Astrocyte (in vitro differentiated cells and primary cell): ENCODE measurements around the gene PREPL. TPM values are rescaled to one million over a fixed set of nuclear protein-coding genes. Genes with fewer than 3 reads are reported as not detected.
"Not testable (repeated sequence)": the region's sequence is repeated elsewhere in the genome, so short reads cannot be mapped to it uniquely, and the experiment has no call there.

Experiments used
- DNase-seq: peaks from one replicate; pipeline ENCODE4 v3.0.0-alpha.2; 2010; ENCODE audit warnings: low read depth
- FAIRE-seq: peaks from 2 replicates; lab custom pipeline; 2011; peaks lifted over from hg19 to GRCh38; lab: Jason Lieb, UNC
- H2AFZ ChIP-seq: 2 replicates; pipeline ENCODE4 v1.6.0; 2012; ENCODE audit warnings: low read depth, low read length, inconsistent platforms
- H3K27ac ChIP-seq: 2 replicates; pipeline ENCODE4 v1.5.1; 2011; ENCODE audit warnings: low read depth, low read length, inconsistent platforms
- H3K27me3 ChIP-seq: 2 replicates; pipeline ENCODE4 v1.6.0; 2011; ENCODE audit warnings: low read length, inconsistent platforms; ENCODE audit not compliant: insufficient read depth
- H3K36me3 ChIP-seq: 2 replicates; pipeline ENCODE4 v1.5.1; 2011; ENCODE audit warnings: low read length, inconsistent platforms; ENCODE audit not compliant: insufficient read depth
- H3K4me1 ChIP-seq: 2 replicates; pipeline ENCODE4 v1.5.1; 2011; ENCODE audit warnings: low read length, inconsistent platforms; ENCODE audit not compliant: insufficient read depth
- H3K4me2 ChIP-seq: 2 replicates; pipeline ENCODE4 v1.6.0; 2012; ENCODE audit warnings: low read length, inconsistent platforms
- H3K4me3 ChIP-seq: 2 replicates; pipeline ENCODE4 v1.5.1; 2011; ENCODE audit warnings: low read depth, mild to moderate bottlenecking, low read length, inconsistent platforms; ENCODE audit not compliant: insufficient read depth
- H3K79me2 ChIP-seq: 2 replicates; pipeline ENCODE4 v1.6.0; 2012; ENCODE audit warnings: mild to moderate bottlenecking, low read length, inconsistent platforms; ENCODE audit not compliant: insufficient read depth
- H3K9ac ChIP-seq: 2 replicates; pipeline ENCODE4 v1.6.0; 2012; ENCODE audit warnings: mild to moderate bottlenecking, low read length, inconsistent platforms
- H3K9me3 ChIP-seq: 2 replicates; pipeline ENCODE4 v1.5.1; 2012; ENCODE audit warnings: low read depth, mild to moderate bottlenecking, low read length, inconsistent platforms; ENCODE audit not compliant: insufficient read depth
- H4K20me1 ChIP-seq: 2 replicates; pipeline ENCODE4 v1.6.0; 2012; ENCODE audit warnings: low read length, inconsistent platforms; ENCODE audit not compliant: insufficient read depth
- H3K27ac Mint-ChIP-seq: one replicate; pipeline ENCODE4 v1.8.0; 2021; ENCODE audit warnings: mild to moderate bottlenecking, mixed read lengths; ENCODE audit not compliant: unreplicated experiment
- H3K27me3 Mint-ChIP-seq: one replicate; pipeline ENCODE4 v1.8.0; 2021; ENCODE audit warnings: low read depth, mixed read lengths; ENCODE audit not compliant: unreplicated experiment
- H3K36me3 Mint-ChIP-seq: one replicate; pipeline ENCODE4 v1.8.0; 2021; ENCODE audit warnings: low read depth, mixed read lengths; ENCODE audit not compliant: unreplicated experiment
- H3K4me1 Mint-ChIP-seq: one replicate; pipeline ENCODE4 v1.8.0; 2021; ENCODE audit warnings: low read depth, mixed read lengths; ENCODE audit not compliant: unreplicated experiment
- H3K4me3 Mint-ChIP-seq: one replicate; pipeline ENCODE4 v1.8.0; 2021; ENCODE audit warnings: mild to moderate bottlenecking, moderate library complexity, mixed read lengths; ENCODE audit not compliant: unreplicated experiment
- H3K9me3 Mint-ChIP-seq: one replicate; pipeline ENCODE4 v1.8.0; 2021; ENCODE audit warnings: mild to moderate bottlenecking, mixed read lengths; ENCODE audit not compliant: unreplicated experiment
- CTCF ChIP-seq: IDR thresholded peaks from 2 replicates; pipeline ENCODE4 v1.5.1; 2011; ENCODE audit warnings: low read depth, mild to moderate bottlenecking, inconsistent platforms, low read length, moderate library complexity; ENCODE audit not compliant: insufficient read depth
- EZH2 ChIP-seq: IDR thresholded peaks from 2 replicates; pipeline ENCODE4 v1.6.1; 2012; ENCODE audit warnings: mild to moderate bottlenecking, low read length, inconsistent platforms; ENCODE audit not compliant: insufficient read depth
- total RNA-seq: library from RNA; stranded (reverse); gene quantifications from 2 replicates; pipeline ENCODE4 v1.2.1, GENCODE V29; 2021

The PREPL gene
- total RNA-seq, 1 donor from 2014 or later: 50.6 TPM

DNA sequence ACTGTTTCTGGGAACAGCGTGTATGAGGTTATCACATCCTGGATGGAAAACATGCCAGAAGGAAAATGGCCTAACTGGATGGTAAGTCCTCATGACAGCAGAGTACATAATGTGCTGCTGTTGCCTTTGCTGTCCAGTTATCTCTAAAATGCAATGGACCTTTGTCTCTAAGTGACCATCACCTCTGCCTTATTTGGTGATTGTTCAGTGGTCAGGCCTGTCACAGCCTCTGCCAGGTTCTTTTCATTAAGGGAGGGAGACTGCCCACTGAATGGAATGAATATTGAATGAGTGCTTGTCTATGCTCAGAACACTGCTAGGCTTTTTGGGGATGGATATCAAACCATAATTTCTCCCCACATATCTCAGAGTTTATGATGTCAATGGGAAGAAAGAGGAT, 57.0 kb downstream of the PREPL start:
- Mint-ChIP-seq H3K4me3 (no peak overlapping the region), H3K27me3 (peaks cover 3% of the 10 kb centered on the region), H3K36me3 (peaks cover under 1% of the 10 kb centered on the region), H3K9me3 (peaks cover 6% of the 10 kb centered on the region), H3K27ac (no peak overlapping the region), H3K4me1 (no peaks in the 10 kb centered on the region)
- H3K27ac ChIP-seq: no peak overlapping the region
- no peaks in the 10 kb centered on the region for H3K36me3 ChIP-seq
- no peaks in the 10 kb centered on the region for H3K4me1 ChIP-seq
- no peaks in the 10 kb centered on the region for H4K20me1 ChIP-seq
- TF ChIP-seq CTCF (no peak), EZH2 (no peak)
- H3K4me3 ChIP-seq: no peak overlapping the region
- FAIRE-seq (no peak), DNase-seq (no peak)
- no peaks in the 10 kb centered on the region for H3K9me3 ChIP-seq
- H2AFZ ChIP-seq: no peak overlapping the region
- H3K9ac ChIP-seq: no peak overlapping the region
- no peak overlapping the region for H3K4me2 ChIP-seq
- no peaks in the 10 kb centered on the region for H3K79me2 ChIP-seq
- no peaks in the 10 kb centered on the region for H3K27me3 ChIP-seq

- not testable (repeated sequence) for H3K79me2 ChIP-seq, H3K4me1 ChIP-seq, H3K36me3 ChIP-seq, H4K20me1 ChIP-seq, H2AFZ ChIP-seq, DNase-seq, H3K27me3 Mint-ChIP-seq, H3K4me3 Mint-ChIP-seq, H3K9ac ChIP-seq, FAIRE-seq, H3K27ac ChIP-seq, H3K27ac Mint-ChIP-seq, H3K9me3 ChIP-seq, H3K4me3 ChIP-seq, H3K9me3 Mint-ChIP-seq, H3K4me2 ChIP-seq, H3K4me1 Mint-ChIP-seq, H3K27me3 ChIP-seq, H3K36me3 Mint-ChIP-seq
Measured at GRCh38 chr2:44303766-44304165, 57.5 kb downstream of the PREPL start.

DNA sequence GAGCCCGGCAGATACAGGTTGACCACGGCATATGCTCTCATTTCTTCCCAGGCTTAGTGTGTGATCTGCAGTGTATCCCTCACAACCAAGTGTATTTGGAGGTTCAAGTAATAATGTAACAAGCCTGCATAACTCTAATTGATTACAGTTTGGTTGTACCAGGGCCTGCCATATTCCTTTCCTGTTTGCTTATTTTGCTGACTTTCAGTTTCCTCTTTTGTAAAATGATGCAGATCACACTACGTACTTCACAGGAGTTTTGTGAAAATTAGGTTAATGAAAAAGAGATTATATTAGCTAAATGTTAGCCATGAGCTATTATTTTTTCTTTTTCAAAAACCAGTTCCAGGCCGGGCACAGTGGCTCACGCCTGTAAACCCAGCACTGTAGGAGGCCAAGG, 60.2 kb downstream of the PREPL start:
- no peak overlapping the region for H3K4me3 Mint-ChIP-seq
- no peak for TF ChIP-seq EZH2
- TF ChIP-seq CTCF: no peak
- H3K4me3 ChIP-seq: no peak overlapping the region
- H3K27ac Mint-ChIP-seq: no peak overlapping the region
- no peak overlapping the region for H3K4me2 ChIP-seq
- FAIRE-seq (no peak), DNase-seq (no peak)
- no peaks in the 10 kb centered on the region for H3K27me3 ChIP-seq
- no peaks in the 10 kb centered on the region for H3K36me3 ChIP-seq
- no peak overlapping the region for H2AFZ ChIP-seq
- no peak overlapping the region for H3K27ac ChIP-seq
- no peaks in the 10 kb centered on the region for H4K20me1 ChIP-seq
- H3K79me2 ChIP-seq: no peaks in the 10 kb centered on the region
- H3K9me3 ChIP-seq: no peaks in the 10 kb centered on the region
- no peaks in the 10 kb centered on the region for H3K4me1 ChIP-seq
- no peaks in the 10 kb centered on the region for H3K36me3 Mint-ChIP-seq
- peaks cover 2% of the 10 kb centered on the region for H3K9me3 Mint-ChIP-seq
- H3K9ac ChIP-seq: no peak overlapping the region
- no peaks in the 10 kb centered on the region for H3K4me1 Mint-ChIP-seq
- H3K27me3 Mint-ChIP-seq: peaks cover 5% of the 10 kb centered on the region
